ENCODE data around the gene THBD. TPM values are rescaled to one million over a fixed set of nuclear protein-coding genes. Genes with fewer than 3 reads are reported as not detected.

THBD gene
- total and polyA plus RNA-seq, 2 experiments from 2014 or later: 50.1 to 79.6 TPM

DNA sequence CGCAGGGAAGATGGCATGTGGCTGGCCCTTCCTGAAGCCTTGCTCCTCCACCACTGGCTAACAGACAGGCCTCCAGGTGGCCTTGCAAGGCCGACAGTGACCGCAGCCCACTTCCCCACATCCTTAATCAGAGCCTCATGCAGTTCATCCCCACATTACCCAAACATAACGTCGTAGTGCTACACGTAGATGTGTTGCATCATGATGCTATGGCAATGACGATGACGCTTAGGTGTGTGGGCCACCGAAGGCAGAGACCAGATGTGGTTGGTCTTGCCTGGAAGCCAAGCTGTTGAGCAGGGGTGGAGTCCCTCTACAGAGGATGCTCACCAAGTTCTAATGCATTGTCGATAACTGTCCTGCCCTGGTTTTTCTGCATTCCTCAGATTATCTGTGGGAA is 31.0 kb upstream of the THBD start:
- H3K27me3 ChIP-seq: no peaks in the 10 kb centered on the region
- no peak for TF ChIP-seq EZH2 (IDR thresholded peaks at IDR 0.05; ENCODE audit: borderline replicate concordance)
- TF ChIP-seq, protein P1, sequence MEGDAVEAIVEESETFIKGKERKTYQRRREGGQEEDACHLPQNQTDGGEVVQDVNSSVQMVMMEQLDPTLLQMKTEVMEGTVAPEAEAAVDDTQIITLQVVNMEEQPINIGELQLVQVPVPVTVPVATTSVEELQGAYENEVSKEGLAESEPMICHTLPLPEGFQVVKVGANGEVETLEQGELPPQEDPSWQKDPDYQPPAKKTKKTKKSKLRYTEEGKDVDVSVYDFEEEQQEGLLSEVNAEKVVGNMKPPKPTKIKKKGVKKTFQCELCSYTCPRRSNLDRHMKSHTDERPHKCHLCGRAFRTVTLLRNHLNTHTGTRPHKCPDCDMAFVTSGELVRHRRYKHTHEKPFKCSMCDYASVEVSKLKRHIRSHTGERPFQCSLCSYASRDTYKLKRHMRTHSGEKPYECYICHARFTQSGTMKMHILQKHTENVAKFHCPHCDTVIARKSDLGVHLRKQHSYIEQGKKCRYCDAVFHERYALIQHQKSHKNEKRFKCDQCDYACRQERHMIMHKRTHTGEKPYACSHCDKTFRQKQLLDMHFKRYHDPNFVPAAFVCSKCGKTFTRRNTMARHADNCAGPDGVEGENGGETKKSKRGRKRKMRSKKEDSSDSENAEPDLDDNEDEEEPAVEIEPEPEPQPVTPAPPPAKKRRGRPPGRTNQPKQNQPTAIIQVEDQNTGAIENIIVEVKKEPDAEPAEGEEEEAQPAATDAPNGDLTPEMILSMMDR (IDR thresholded peaks at IDR 0.05; ENCODE audit: poor library complexity): no peak
- TF ChIP-seq EZH2phosphoT487 (IDR thresholded peaks at IDR 0.05; ENCODE audit: low read depth, severe bottlenecking, unreplicated experiment): no peak
- H2AFZ ChIP-seq: no peak overlapping the region
- WGBS (ENCODE audit: low lambda C conversion rate, missing lambda C conversion rate): 96% methylated on average over 10 of the region's 10 CpGs
- H3K27ac ChIP-seq: no peak overlapping the region
- no peaks in the 10 kb centered on the region for H3K79me2 ChIP-seq
- H4K20me1 ChIP-seq (ENCODE audit: insufficient read depth, poor library complexity, severe bottlenecking): no peaks in the 10 kb centered on the region
- no peaks in the 10 kb centered on the region for H3K4me1 ChIP-seq (ENCODE audit: insufficient read depth)
- H3K9me3 ChIP-seq (ENCODE audit: low read depth): no peaks in the 10 kb centered on the region
- no peak overlapping the region for H3K4me2 ChIP-seq
- H3K36me3 ChIP-seq (replicated peaks; ENCODE audit: insufficient read depth, low read depth): no peaks in the 10 kb centered on the region
- no peak for DNase-seq (ENCODE audit: low spot score)
- no peaks in the 10 kb centered on the region for H3K9me2 ChIP-seq (replicated peaks; ENCODE audit: insufficient read depth)
- no peak overlapping the region for H3K4me3 ChIP-seq

DNA sequence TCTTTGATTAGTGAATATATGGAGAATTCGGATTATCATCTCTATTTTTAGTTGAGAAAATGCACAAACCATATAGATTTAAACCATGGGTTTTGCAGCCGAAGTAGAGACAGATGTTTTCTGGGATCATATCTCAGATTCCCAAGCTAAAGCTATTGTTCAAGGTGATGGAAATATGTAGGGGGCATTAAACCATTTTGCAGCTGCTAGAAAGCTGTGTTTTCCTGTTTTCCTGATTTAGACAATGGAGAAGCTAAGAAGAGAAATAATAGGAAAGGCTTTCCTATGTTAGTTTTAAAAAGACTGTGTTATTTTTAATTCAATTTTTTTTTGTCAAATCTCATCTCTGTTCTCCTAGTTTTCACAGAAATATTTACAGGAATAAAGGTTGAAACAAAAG is 30.5 kb upstream of the THBD start:
- Histone ChIP-seq H3K36me3 (replicated peaks; ENCODE audit: insufficient read depth, low read depth) (no peaks in the 10 kb centered on the region), H3K27ac (no peak overlapping the region), H3K79me2 (no peaks in the 10 kb centered on the region), H3K9me2 (replicated peaks; ENCODE audit: insufficient read depth) (no peaks in the 10 kb centered on the region), H4K20me1 (ENCODE audit: insufficient read depth, poor library complexity, severe bottlenecking) (no peaks in the 10 kb centered on the region), H2AFZ (no peak overlapping the region), H3K4me1 (ENCODE audit: insufficient read depth) (no peaks in the 10 kb centered on the region), H3K9me3 (ENCODE audit: low read depth) (no peaks in the 10 kb centered on the region), H3K4me3 (no peak overlapping the region), H3K4me2 (no peak overlapping the region), H3K27me3 (no peaks in the 10 kb centered on the region)
- no peak for DNase-seq (ENCODE audit: low spot score)
- TF ChIP-seq EZH2 (IDR thresholded peaks at IDR 0.05; ENCODE audit: borderline replicate concordance) (no peak), EZH2phosphoT487 (IDR thresholded peaks at IDR 0.05; ENCODE audit: low read depth, severe bottlenecking, unreplicated experiment) (no peak)
- TF ChIP-seq, protein P1 (IDR thresholded peaks at IDR 0.05; ENCODE audit: poor library complexity): no peak
- 75% methylated on average over 2 of the region's 2 CpGs for WGBS (ENCODE audit: low lambda C conversion rate, missing lambda C conversion rate)

DNA sequence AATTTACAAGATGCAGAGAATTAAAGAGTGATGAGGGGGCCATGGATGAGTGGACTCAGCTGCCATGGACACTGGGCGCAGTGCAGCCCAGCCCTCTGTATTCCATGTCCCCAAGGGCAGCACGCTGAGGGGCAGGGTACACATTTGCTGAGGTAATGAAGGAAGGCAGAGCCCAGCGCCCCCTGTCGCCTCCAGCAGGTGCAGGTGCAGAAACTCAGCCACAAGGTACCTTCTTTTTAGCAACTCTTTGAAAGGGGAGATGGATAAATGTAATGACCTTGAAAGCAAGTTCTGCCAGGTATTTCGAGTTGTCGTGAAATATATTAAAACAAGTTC is 29.5 kb upstream of the THBD start:
- Histone ChIP-seq H3K27me3 (no peaks in the 10 kb centered on the region), H3K36me3 (replicated peaks; ENCODE audit: insufficient read depth, low read depth) (no peaks in the 10 kb centered on the region), H4K20me1 (ENCODE audit: insufficient read depth, poor library complexity, severe bottlenecking) (no peaks in the 10 kb centered on the region), H3K4me1 (ENCODE audit: insufficient read depth) (no peaks in the 10 kb centered on the region), H3K4me3 (no peak overlapping the region), H2AFZ (no peak overlapping the region), H3K9me2 (replicated peaks; ENCODE audit: insufficient read depth) (no peaks in the 10 kb centered on the region), H3K4me2 (no peak overlapping the region), H3K9me3 (ENCODE audit: low read depth) (no peaks in the 10 kb centered on the region), H3K79me2 (no peaks in the 10 kb centered on the region), H3K27ac (no peak overlapping the region)
- DNase-seq (ENCODE audit: low spot score): no peak
- 36% methylated on average over 6 of the region's 6 CpGs for WGBS (ENCODE audit: low lambda C conversion rate, missing lambda C conversion rate)
- TF ChIP-seq EZH2phosphoT487 (IDR thresholded peaks at IDR 0.05; ENCODE audit: low read depth, severe bottlenecking, unreplicated experiment): no peak
- TF ChIP-seq, protein P1 (IDR thresholded peaks at IDR 0.05; ENCODE audit: poor library complexity): no peak
- TF ChIP-seq EZH2 (IDR thresholded peaks at IDR 0.05; ENCODE audit: borderline replicate concordance): no peak
